Measurements from ENCODE around the gene MATCAP1.

Gene MATCAP1

DNA sequence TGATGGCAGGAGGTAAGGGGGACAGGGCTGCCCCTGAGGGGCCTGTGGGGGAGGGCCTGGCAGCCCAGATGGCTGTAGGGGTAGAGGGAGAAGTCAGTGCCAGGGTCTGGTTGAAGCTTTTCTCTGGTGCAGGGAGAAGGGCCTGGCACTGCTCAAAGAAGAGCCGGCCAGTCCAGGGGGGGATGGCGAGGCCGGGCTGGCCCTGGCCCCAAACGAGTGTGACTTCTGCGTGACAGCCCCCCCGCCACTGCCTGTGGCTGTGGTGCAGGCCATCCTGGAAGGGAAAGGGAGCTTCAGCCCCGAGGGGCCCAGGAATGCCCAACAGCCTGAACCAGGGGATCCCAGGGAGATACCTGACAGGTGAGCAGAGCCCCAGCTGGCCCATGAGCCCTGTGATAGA, 16.2 kb downstream of the MATCAP1 start:
- Histone ChIP-seq H3K9me3 (no peaks in the 10 kb centered on the region), H3K36me3 (no peaks in the 10 kb centered on the region), H3K4me1 (peaks cover 14% of the 10 kb centered on the region), H3K4me3 (ENCODE audit: low read depth, low read length) (no peak overlapping the region), H3K27me3 (no peaks in the 10 kb centered on the region; the same call in 1 of the 2 replicates)
- no peak for DNase-seq
- TF ChIP-seq, protein P1, sequence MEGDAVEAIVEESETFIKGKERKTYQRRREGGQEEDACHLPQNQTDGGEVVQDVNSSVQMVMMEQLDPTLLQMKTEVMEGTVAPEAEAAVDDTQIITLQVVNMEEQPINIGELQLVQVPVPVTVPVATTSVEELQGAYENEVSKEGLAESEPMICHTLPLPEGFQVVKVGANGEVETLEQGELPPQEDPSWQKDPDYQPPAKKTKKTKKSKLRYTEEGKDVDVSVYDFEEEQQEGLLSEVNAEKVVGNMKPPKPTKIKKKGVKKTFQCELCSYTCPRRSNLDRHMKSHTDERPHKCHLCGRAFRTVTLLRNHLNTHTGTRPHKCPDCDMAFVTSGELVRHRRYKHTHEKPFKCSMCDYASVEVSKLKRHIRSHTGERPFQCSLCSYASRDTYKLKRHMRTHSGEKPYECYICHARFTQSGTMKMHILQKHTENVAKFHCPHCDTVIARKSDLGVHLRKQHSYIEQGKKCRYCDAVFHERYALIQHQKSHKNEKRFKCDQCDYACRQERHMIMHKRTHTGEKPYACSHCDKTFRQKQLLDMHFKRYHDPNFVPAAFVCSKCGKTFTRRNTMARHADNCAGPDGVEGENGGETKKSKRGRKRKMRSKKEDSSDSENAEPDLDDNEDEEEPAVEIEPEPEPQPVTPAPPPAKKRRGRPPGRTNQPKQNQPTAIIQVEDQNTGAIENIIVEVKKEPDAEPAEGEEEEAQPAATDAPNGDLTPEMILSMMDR (IDR thresholded peaks at IDR 0.05; ENCODE audit: low read depth, low read length) = no peak

DNA sequence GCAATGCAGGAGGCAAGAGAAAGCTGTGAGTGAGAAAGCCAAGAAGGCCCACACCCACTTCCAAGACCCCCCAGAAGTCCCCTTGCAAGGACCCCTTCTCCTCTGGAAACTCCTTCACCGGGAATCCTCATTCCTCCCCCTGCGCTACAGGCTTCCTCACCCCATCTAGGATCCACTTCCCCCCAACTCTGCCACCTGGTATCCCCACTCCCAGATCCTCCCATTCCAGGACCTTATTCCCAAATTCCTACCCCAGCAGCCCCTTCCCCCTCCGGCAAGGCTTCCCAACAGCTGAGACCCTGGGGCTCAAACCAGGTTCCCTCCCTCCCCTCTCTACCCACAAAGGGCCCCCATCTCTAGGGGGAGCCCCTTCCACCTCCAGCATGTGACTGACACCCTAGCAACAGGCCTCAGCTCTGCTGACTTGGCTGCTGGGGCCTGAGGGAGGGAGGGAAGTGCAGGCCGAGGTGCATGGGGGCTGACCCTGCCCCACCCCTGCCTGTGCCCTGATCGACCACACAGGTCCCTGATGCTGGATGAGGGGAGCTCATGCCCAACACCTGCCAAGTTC, 17.1 kb downstream of the MATCAP1 start:
- DNase-seq = no peak
- TF ChIP-seq, protein P1 (IDR thresholded peaks at IDR 0.05; ENCODE audit: low read depth, low read length) = no peak
- Histone ChIP-seq H3K4me3 (ENCODE audit: low read depth, low read length) (no peak overlapping the region), H3K9me3 (no peaks in the 10 kb centered on the region), H3K36me3 (no peaks in the 10 kb centered on the region), H3K4me1 (peaks cover 14% of the 10 kb centered on the region), H3K27me3 (no peaks in the 10 kb centered on the region; the same call in 1 of the 2 replicates)

DNA sequence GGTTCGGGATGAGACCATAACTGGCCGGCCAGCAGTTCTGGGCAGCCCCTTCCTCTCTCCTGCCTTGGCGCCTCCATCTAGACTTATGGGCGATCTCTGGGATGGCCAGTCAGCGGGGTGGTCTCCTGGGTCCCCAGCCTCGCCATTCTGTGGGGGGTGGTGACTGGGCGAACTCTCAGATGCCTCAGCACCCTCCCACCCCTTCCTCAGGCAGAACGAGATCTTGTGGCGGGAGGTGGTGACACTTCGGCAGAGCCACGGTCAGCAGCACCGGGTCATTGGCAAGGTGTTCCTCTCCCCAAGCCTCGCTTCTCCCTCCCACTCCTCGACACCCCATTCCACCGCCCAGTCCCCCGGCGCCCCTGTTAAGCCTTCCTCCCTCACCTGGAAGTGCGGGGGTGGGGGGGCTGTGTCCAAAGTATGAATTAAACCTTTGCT, 17.6 kb downstream of the MATCAP1 start:
- TF ChIP-seq, protein P1 (IDR thresholded peaks at IDR 0.05; ENCODE audit: low read depth, low read length) = no peak
- DNase-seq = peak; percentile 10
- no peaks in the 10 kb centered on the region for H3K36me3 ChIP-seq
- H3K27me3 ChIP-seq = no peaks in the 10 kb centered on the region; the same call in 1 of the 2 replicates
- peaks cover 13% of the 10 kb centered on the region for H3K4me1 ChIP-seq
- H3K9me3 ChIP-seq = no peaks in the 10 kb centered on the region
- no peak overlapping the region for H3K4me3 ChIP-seq (ENCODE audit: low read depth, low read length)

DNA sequence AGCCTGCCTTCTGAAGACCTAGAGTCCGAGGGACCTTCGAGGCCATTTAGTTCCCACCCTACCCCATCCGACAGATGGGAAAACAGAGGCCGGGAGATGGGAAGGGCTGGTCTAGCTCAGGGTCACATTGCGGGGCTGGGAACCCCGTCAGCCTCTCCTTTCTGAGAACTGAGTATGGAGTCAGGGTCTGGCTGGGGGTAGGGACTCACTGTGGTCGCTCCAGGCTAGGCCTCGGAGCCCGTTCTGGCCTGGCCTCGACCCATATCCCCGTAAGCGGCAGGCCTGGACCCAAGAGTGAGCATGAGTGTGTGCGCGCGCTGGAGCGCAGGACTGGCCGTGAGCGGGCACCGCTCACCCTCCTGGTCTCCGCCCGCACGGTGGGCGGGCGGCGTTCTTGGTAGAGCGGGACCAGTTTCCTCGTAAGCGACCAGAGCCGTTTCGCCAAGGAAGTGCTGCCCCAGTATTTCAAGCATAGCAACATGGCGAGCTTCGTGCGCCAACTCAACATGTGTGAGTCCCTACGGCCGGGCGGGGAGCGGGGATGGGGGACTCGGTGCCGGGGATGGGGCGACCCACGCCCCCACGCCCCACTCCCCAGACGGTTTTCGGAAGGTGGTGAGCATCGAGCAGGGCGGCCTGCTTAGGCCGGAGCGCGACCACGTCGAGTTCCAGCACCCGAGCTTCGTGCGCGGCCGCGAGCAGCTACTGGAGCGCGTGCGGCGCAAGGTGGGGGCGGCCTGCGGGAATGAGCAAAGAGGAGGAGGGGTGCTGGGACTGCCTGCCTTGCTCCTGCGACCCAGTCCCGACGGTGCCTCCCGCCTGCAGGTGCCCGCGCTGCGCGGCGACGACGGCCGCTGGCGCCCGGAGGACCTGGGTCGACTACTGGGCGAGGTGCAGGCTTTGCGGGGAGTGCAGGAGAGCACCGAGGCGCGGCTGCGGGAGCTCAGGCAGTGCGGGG, 18.4 kb downstream of the MATCAP1 start:
- Histone ChIP-seq H3K27me3 (no peaks in the 10 kb centered on the region; the same call in 1 of the 2 replicates), H3K36me3 (no peaks in the 10 kb centered on the region), H3K4me1 (peaks cover 8% of the 10 kb centered on the region), H3K9me3 (no peaks in the 10 kb centered on the region), H3K4me3 (ENCODE audit: low read depth, low read length) (peak overlapping the region; percentile 20; the same call in 1 of the 2 replicates)
- TF ChIP-seq, protein P1 (IDR thresholded peaks at IDR 0.05; ENCODE audit: low read depth, low read length) = no peak
- no peak for DNase-seq

DNA sequence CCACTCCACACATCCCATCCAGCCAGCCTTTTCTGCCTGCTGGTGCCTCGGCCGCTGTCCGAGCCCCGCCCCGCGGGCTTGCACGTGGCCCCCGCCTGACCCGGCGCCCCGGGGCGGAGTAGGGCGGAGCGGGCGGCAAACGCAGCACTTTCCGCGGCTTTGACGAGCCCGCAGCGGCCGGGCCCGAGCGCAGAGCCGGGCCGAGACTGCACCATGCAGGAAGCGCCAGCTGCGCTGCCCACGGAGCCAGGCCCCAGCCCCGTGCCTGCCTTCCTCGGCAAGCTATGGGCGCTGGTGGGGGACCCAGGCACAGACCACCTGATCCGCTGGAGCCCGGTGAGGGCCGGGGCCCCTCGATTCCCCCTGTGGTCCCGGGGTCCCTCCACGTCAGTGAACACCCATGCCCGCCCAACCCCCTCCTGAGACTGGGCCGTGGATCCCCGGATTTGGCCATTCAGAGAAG, 19.1 kb downstream of the MATCAP1 start, which contains the start of gene HSF4:
HSF4 (plus strand) TSS at position 147 of the 463 bp plus-strand sequence; CDS start at position 214, 67 bp downstream.
- Histone ChIP-seq H3K36me3 (no peaks in the 10 kb centered on the region), H3K9me3 (no peaks in the 10 kb centered on the region), H3K4me3 (ENCODE audit: low read depth, low read length) (peak within 1 kb of the TSS; percentile 64), H3K27me3 (no peaks in the 10 kb centered on the region; the same call in 1 of the 2 replicates), H3K4me1 (peaks cover 4% of the 10 kb centered on the region)
- peak; percentile 57 for DNase-seq
- TF ChIP-seq, protein P1 (IDR thresholded peaks at IDR 0.05; ENCODE audit: low read depth, low read length) = no peak

All from BE2C (cell line).